Mesendoderm (in vitro differentiated cells): ENCODE results near the gene SNX7.

Source experiments
- DNase-seq: peaks from one replicate; pipeline ENCODE4 v3.0.0; 2013
- H2AK5ac ChIP-seq: 2 replicates; pipeline ENCODE4 v1.6.1; 2013; ENCODE audit warnings: low read length, inconsistent platforms
- H2BK120ac ChIP-seq: 2 replicates; pipeline ENCODE4 v1.6.1; 2013; ENCODE audit warnings: low read depth, mild to moderate bottlenecking, low read length, moderate library complexity, mixed read lengths
- H2BK15ac ChIP-seq: replicated peaks from 2 replicates; pipeline ENCODE4 v1.6.1; 2013; ENCODE audit warnings: low read depth, mild to moderate bottlenecking, moderate library complexity
- H2BK5ac ChIP-seq: 2 replicates; pipeline ENCODE4 v1.6.1; 2013; ENCODE audit warnings: low read length, inconsistent platforms
- H3K18ac ChIP-seq: 2 replicates; pipeline ENCODE4 v1.6.1; 2013; ENCODE audit warnings: mild to moderate bottlenecking, low read length, mixed read lengths
- H3K23ac ChIP-seq: one replicate; pipeline ENCODE4 v1.6.1; 2013; ENCODE audit warnings: low read length
- H3K27ac ChIP-seq: 2 replicates; pipeline ENCODE4 v1.5.1; 2013; ENCODE audit warnings: low read depth, mild to moderate bottlenecking, inconsistent platforms, low read length, moderate library complexity
- H3K27me3 ChIP-seq: 2 replicates; pipeline ENCODE4 v1.6.1; 2013; ENCODE audit warnings: low read length, control low read depth, mild to moderate bottlenecking, inconsistent platforms; ENCODE audit not compliant: insufficient read depth, poor library complexity
- H3K36me3 ChIP-seq: 2 replicates; pipeline ENCODE4 v1.6.1; 2013; ENCODE audit warnings: low read length, inconsistent platforms; ENCODE audit not compliant: control insufficient read depth, insufficient read depth
- H3K4ac ChIP-seq: one replicate; pipeline ENCODE4 v1.6.1; 2013; ENCODE audit warnings: low read depth, mild to moderate bottlenecking, low read length, moderate library complexity
- H3K4me1 ChIP-seq: 2 replicates; pipeline ENCODE4 v1.6.1; 2013; ENCODE audit warnings: low read depth, low read length, inconsistent platforms; ENCODE audit not compliant: control insufficient read depth
- H3K4me2 ChIP-seq: 2 replicates; pipeline ENCODE4 v1.6.1; 2013; ENCODE audit warnings: low read length
- H3K4me3 ChIP-seq: 2 replicates; pipeline ENCODE4 v1.5.1; 2013; ENCODE audit warnings: mild to moderate bottlenecking, low read length
- H3K56ac ChIP-seq: one replicate; pipeline ENCODE4 v1.6.1; 2013; ENCODE audit warnings: low read length
- H3K79me1 ChIP-seq: 2 replicates; pipeline ENCODE4 v1.6.1; 2013; ENCODE audit warnings: low read length, inconsistent platforms
- H3K79me2 ChIP-seq: 2 replicates; pipeline ENCODE4 v1.6.1; 2013; ENCODE audit warnings: mild to moderate bottlenecking, low read length; ENCODE audit not compliant: control insufficient read depth, insufficient read depth
- H3K9ac ChIP-seq: 2 replicates; pipeline ENCODE4 v1.6.1; 2013; ENCODE audit warnings: low read length, inconsistent platforms
- H4K5ac ChIP-seq: one replicate; pipeline ENCODE4 v1.6.1; 2013; ENCODE audit warnings: low read length
- H4K8ac ChIP-seq: one replicate; pipeline ENCODE4 v1.6.1; 2013; ENCODE audit warnings: low read depth, mild to moderate bottlenecking, control low read depth, low read length, moderate library complexity
- WGBS: extraction: QIAGEN DNeasy Blood & Tissue Kit; methylation state at CpG from one replicate; pipeline ENCODE4 v1.1.7; 2013; ENCODE audit warnings: low lambda C conversion rate, missing lambda C conversion rate; ENCODE audit not compliant: insufficient coverage; ENCODE audit errors: extremely low coverage; 5-methylcytosine and 5-hydroxymethylcytosine counted together

SNX7 gene

DNA sequence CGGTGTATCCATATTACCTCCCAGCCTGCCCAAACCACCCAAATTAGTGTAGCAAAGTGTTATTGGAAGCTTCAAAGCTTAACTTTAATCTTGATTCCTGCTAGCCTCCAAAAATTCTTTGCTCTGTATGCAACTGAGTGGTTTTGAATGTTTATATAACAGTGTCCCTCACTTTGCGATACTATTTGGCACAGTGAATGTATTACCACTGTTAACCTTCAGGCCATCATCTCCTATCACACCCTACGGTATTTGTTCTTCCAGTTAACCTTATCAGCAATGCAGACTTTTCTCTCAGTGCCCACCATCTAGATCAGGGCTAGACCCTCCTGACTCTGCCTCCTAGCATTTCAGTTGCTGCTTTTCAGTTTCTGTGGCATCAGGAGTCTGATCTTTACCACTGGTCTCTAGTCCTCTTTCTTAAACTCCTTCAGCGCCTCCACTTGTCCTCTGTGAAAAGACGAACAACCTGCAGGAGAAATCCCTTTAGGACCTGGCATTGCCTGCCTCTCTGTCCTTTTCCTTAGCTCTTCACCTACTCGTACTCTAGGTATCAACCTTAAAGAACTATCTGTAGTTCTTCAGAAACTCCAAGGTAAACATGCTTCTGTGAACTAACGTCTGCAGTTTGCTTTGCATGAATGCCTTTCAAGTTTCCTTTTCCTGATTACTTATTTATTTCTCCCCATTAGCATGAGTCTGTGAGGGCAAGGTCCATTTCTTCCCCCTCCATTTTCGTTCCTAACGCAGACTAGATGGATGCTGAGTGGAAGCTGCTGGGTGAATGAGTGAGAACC lies 71.7 kb downstream of the SNX7 start:
- Histone ChIP-seq H3K4me3 (no peak overlapping the region), H3K23ac (no peak overlapping the region), H2AK5ac (no peak overlapping the region), H3K4me2 (no peak overlapping the region), H3K36me3 (no peaks in the 10 kb centered on the region), H3K18ac (no peak overlapping the region), H3K56ac (no peak overlapping the region), H3K27ac (no peak overlapping the region), H2BK15ac (no peak overlapping the region), H3K4ac (no peak overlapping the region), H2BK120ac (no peak overlapping the region), H3K9ac (no peak overlapping the region), H3K27me3 (no peaks in the 10 kb centered on the region), H3K79me1 (no peaks in the 10 kb centered on the region), H2BK5ac (no peak overlapping the region), H3K4me1 (peaks cover 5% of the 10 kb centered on the region), H4K8ac (no peak overlapping the region), H4K5ac (no peak overlapping the region), H3K79me2 (no peaks in the 10 kb centered on the region)
- DNase-seq: peak; percentile 10
- no CpG with 5 or more reads among the region's 9 CpGs for WGBS

DNA sequence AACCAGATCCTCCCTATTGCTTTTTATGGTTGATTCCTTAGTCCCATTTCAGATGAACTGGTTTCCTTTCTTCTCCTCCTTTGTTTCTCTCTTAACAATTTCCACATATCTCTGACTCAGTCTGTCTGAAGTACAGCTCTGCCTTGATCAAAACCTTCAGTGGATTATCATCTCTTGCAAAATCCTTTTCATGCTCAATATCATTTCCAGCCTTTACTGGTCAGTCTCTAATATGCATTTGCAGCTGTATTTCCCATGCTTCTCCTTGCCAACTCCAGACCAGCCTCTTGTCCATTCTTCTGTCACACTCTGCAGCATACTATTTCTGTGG lies 72.2 kb downstream of the SNX7 start:
- no peak overlapping the region for H2BK120ac ChIP-seq
- no peaks in the 10 kb centered on the region for H3K79me2 ChIP-seq
- no peak overlapping the region for H3K4ac ChIP-seq
- H3K23ac ChIP-seq: no peak overlapping the region
- DNase-seq: no peak
- no peak overlapping the region for H2BK5ac ChIP-seq
- H4K8ac ChIP-seq: no peak overlapping the region
- peaks cover 5% of the 10 kb centered on the region for H3K4me1 ChIP-seq
- no peak overlapping the region for H2BK15ac ChIP-seq
- no peak overlapping the region for H2AK5ac ChIP-seq
- H3K4me2 ChIP-seq: no peak overlapping the region
- no peak overlapping the region for H4K5ac ChIP-seq
- H3K79me1 ChIP-seq: no peaks in the 10 kb centered on the region
- H3K4me3 ChIP-seq: no peak overlapping the region
- no peak overlapping the region for H3K27ac ChIP-seq
- no peaks in the 10 kb centered on the region for H3K36me3 ChIP-seq
- H3K27me3 ChIP-seq: no peaks in the 10 kb centered on the region
- no peak overlapping the region for H3K56ac ChIP-seq
- H3K9ac ChIP-seq: no peak overlapping the region
- no peak overlapping the region for H3K18ac ChIP-seq

DNA sequence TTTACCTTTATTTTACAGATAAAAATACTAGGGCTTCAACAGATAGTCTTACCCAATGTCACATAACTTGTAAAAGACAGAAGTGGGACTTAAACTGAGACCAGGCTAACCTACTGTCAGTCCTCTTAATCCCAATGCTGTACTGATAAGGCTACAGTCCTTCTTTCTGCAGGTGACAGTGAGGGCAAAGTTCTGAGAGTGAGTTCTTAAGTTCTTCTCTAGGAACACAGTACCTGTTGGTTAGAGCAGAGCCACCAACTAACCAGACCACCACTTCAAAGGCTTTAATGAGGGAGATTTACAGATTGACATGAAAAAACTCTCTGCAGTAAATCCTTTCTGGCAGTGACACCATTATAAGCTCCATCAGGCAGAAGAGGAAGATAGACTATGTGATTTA lies 74.2 kb downstream of the SNX7 start:
- no peak overlapping the region for H3K4me3 ChIP-seq
- no peak overlapping the region for H3K4ac ChIP-seq
- H3K23ac ChIP-seq: no peak overlapping the region
- H4K8ac ChIP-seq: no peak overlapping the region
- no peak overlapping the region for H3K4me2 ChIP-seq
- no peak overlapping the region for H2BK5ac ChIP-seq
- H4K5ac ChIP-seq: no peak overlapping the region
- H3K79me1 ChIP-seq: no peaks in the 10 kb centered on the region
- no peak overlapping the region for H3K9ac ChIP-seq
- no peak overlapping the region for H2BK120ac ChIP-seq
- no peak for DNase-seq
- H3K27ac ChIP-seq: no peak overlapping the region
- H2BK15ac ChIP-seq: no peak overlapping the region
- peaks cover 5% of the 10 kb centered on the region for H3K4me1 ChIP-seq
- no peak overlapping the region for H3K56ac ChIP-seq
- no peaks in the 10 kb centered on the region for H3K79me2 ChIP-seq
- no peaks in the 10 kb centered on the region for H3K36me3 ChIP-seq
- H3K18ac ChIP-seq: no peak overlapping the region
- no peaks in the 10 kb centered on the region for H3K27me3 ChIP-seq
- H2AK5ac ChIP-seq: no peak overlapping the region

DNA sequence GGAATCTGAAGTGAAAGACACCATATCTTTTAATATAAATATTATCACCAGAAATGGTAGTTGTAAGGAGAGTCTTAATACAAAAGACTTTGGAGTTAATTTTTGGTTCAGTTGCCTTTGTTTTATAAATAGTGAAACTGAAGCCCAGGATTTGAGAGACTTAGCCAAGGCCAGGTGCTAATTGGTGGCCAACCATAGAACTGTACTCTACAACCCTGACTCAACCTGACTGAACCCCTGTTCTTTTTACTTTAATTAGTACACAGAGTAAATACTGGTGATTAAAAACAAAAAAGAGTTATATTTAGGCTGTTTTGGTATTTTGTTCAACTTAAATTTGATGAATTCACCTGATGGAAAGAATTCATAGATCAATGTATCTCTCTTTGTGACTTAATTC lies 76.3 kb downstream of the SNX7 start:
- Histone ChIP-seq H4K5ac (no peak overlapping the region), H3K79me1 (no peaks in the 10 kb centered on the region), H3K9ac (no peak overlapping the region), H3K4me3 (no peak overlapping the region), H3K23ac (no peak overlapping the region), H3K4ac (no peak overlapping the region), H3K27ac (no peak overlapping the region), H4K8ac (no peak overlapping the region), H3K4me1 (peaks cover 4% of the 10 kb centered on the region), H2AK5ac (no peak overlapping the region), H2BK15ac (no peak overlapping the region), H3K56ac (no peak overlapping the region), H3K4me2 (no peak overlapping the region), H3K79me2 (no peaks in the 10 kb centered on the region), H3K27me3 (no peaks in the 10 kb centered on the region), H3K18ac (no peak overlapping the region), H2BK5ac (no peak overlapping the region), H2BK120ac (no peak overlapping the region), H3K36me3 (no peaks in the 10 kb centered on the region)
- no peak for DNase-seq

DNA sequence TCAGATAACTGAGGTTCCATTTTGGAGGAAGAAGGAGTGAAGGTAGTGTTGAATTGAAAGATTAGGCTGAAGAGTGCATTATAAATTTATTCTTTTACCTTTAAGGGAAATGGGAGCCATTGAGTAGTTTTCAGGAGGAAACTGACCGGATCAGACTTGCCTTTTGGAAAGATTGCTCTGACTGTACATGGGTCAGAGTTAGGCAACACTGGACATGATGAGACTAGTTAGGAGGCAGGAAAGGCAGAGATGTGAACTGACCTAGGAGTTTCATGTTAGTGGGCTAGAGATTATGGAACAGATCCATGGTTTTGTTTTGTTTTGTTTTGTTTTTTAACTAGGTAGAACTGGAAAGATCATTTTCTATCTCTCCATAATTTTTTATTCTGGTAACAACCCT lies 78.2 kb downstream of the SNX7 start:
- Histone ChIP-seq H3K36me3 (no peaks in the 10 kb centered on the region), H2BK120ac (no peak overlapping the region)
- WGBS: no CpG with 5 or more reads among the region's 1 CpG

DNA sequence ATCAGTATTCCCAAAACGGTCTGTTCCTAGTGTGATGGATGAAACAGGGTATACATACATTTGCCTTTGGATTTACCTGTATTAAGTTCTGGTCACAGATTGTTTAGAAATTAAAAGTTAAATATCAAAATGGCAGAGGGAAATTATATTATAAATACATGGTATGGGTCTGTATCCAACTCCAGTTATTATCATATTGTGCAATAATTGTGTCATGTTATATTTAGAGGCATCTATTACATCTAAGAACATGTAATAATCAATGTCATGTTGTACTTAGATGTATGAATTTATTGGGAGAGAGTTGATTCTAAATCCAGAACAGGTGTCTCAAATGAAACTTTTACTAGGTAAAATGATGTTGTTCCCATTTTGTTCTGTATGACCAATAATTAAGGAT lies 79.6 kb downstream of the SNX7 start:
- H3K27ac ChIP-seq: no peak overlapping the region
- H3K56ac ChIP-seq: no peak overlapping the region
- H3K18ac ChIP-seq: no peak overlapping the region
- H3K4me1 ChIP-seq: no peaks in the 10 kb centered on the region
- H3K4ac ChIP-seq: no peak overlapping the region
- H3K23ac ChIP-seq: no peak overlapping the region
- no peaks in the 10 kb centered on the region for H3K36me3 ChIP-seq
- H3K79me2 ChIP-seq: no peaks in the 10 kb centered on the region
- DNase-seq: no peak
- no peak overlapping the region for H2BK15ac ChIP-seq
- H4K5ac ChIP-seq: no peak overlapping the region
- H2BK120ac ChIP-seq: no peak overlapping the region
- H3K4me2 ChIP-seq: no peak overlapping the region
- H2AK5ac ChIP-seq: no peak overlapping the region
- H3K9ac ChIP-seq: no peak overlapping the region
- no CpG with 5 or more reads among the region's 1 CpG for WGBS
- H4K8ac ChIP-seq: no peak overlapping the region
- H3K4me3 ChIP-seq: no peak overlapping the region
- H2BK5ac ChIP-seq: no peak overlapping the region
- H3K27me3 ChIP-seq: no peaks in the 10 kb centered on the region
- H3K79me1 ChIP-seq: no peaks in the 10 kb centered on the region

More for the DNA sequence above, 78.2 kb downstream of the SNX7 start:
- no peak overlapping the region for H3K27ac ChIP-seq
- H3K4me3 ChIP-seq: no peak overlapping the region
- no peak overlapping the region for H3K4ac ChIP-seq
- no peak overlapping the region for H4K8ac ChIP-seq
- no peak for DNase-seq
- no peak overlapping the region for H2AK5ac ChIP-seq
- no peak overlapping the region for H4K5ac ChIP-seq
- no peak overlapping the region for H3K4me2 ChIP-seq
- H3K9ac ChIP-seq: no peak overlapping the region
- no peaks in the 10 kb centered on the region for H3K79me2 ChIP-seq
- H3K27me3 ChIP-seq: no peaks in the 10 kb centered on the region
- H3K18ac ChIP-seq: no peak overlapping the region
- no peak overlapping the region for H3K23ac ChIP-seq
- no peak overlapping the region for H2BK5ac ChIP-seq
- no peak overlapping the region for H3K56ac ChIP-seq
- no peaks in the 10 kb centered on the region for H3K4me1 ChIP-seq
- H2BK15ac ChIP-seq: no peak overlapping the region
- no peaks in the 10 kb centered on the region for H3K79me1 ChIP-seq
